NCI-H1105 treated with DMSO at 0.1 percent for 48 hours (cell line): ENCODE results near the gene UNC13A.
A peak's percentile ranks its signal among the peaks of the same experiment; 100 is the strongest.
"Not testable (repeated sequence)": the region's sequence is repeated elsewhere in the genome, so short reads cannot be mapped to it uniquely, and the experiment has no call there.

Source experiments
- DNase-seq: peaks from one replicate; lab custom pipeline; 2025; lab: John Stamatoyannopoulos, UW

Gene UNC13A

GRCh38 chr19:17570291-17570690 lies 117.9 kb downstream of the UNC13A start:
- not testable (repeated sequence) for DNase-seq

DNA sequence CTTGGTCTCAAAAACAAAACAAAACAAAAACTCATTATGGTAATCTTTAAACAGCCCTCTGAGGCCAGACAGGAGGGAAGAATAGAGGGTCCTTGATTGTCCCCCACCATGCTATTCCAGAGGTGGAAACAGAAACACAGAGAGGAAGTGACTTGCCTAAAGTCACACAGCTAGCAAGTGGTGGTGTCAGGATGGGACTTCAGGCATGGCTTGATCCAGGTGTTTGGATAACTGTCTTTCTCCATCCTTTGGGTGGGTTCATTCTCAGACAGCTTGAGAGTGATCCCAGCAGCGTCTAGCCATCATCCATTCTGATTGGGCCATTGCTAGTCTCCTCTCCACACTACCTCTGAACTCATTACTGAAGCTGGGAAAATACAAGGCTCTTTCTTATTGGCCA lies 120.2 kb downstream of the UNC13A start:
- no peak for DNase-seq

DNA sequence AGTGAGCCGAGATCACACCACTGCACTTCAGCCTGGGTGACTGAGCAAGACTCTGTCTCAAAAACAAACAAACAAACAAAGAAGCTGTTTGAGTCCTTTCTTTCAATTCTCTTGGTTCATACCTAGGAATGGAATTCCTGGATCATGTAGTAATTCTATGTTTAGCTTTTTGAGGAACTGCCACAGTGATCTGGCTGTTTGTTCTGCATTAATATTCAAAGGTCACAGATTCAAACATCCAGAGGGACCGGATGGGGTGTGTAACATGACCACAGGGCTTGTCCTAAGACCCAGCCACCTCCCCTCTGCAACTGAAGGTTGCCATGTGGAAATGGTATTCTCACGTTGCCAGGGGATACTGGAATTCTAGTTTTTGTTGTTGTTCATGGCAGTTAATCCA lies 122.5 kb downstream of the UNC13A start:
- no peak for DNase-seq

DNA sequence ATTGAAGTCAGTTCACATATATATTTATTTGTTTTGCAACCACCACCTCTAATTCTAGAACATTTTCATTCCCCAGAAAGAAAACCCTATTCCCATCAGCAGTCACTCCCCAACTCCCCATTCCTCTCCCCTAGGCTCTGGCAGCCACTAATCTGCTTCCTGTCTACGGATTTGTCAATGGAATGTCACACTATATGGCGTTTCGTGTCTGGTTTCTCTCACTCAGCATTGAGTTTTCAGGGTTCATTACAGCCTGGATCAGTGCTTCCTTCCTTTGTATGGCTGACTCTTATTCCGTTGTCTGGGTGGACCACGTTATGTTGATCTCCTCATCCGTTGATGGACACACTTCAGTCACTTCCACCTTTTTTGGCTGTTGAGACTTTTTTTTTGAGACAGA lies 123.4 kb downstream of the UNC13A start:
- DNase-seq, result no peak

DNA sequence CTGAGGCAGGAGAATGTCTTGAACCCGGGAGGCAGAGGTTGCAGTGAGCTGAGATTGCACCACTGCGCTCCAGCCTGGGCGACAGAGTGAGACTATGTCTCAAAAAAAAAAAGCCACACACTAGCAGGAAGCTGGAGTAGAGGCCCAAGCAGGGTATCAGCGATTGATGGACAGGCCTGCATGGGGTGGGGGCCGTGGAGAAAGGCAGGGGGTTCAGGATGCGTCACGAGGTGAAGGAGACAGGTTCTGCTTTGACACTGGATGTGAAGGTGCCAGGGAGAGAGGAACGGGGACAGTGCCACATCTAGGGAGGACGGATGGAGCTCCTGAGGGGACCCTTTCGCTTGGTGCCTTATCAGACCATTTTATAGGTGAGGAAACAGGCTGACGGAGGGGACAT lies 125.6 kb downstream of the UNC13A start:
- DNase-seq, result no peak

- no peak for DNase-seq
Measured at GRCh38 chr19:17562097-17562496, 126.1 kb downstream of the UNC13A start.

GRCh38 chr19:17560205-17560595 lies 128.0 kb downstream of the UNC13A start:
- DNase-seq, result no peak

DNA sequence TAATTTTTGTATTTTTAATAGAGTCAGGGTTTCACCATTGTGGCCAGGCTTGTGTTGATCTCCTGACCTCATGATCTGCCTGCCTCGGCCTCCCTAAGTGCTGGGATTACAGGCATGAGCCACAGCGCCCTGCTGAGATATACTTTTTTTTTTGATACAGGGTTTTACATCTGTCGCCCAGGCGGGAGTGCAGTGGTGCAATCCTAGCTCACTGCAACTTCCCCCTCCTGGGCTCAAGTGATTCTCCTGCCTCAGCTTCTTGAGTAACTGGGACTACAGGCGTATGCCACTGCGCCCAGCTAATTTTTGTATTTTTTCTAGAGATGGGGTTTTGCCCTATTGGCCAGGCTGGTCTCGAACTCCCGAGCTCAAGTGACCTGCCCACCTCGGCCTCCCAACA lies 130.7 kb downstream of the UNC13A start:
- no peak for DNase-seq

DNA sequence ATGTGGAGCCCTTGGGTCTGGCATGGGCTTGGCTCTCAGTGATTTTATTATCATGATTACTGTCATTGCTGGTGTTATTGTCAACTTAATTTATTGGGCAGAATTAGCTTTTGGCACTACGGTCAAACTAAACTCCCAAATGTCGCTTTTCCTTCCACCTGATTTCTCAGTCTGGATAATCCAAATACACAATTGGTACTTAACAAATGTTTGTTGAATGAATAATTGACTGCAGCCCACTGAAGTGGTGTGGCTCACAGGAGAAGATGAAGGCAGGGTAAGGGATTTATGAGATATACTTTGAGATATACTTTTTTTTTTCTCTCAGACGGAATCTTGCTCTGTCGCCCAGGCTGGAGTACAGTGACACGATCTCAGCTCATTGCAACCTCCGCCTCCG lies 131.2 kb downstream of the UNC13A start:
- DNase-seq, result no peak

- peak; percentile 7 for DNase-seq
Measured at GRCh38 chr19:17555929-17556813, 132.0 kb downstream of the UNC13A start.

- DNase-seq, result peak; percentile 96
Measured at GRCh38 chr19:17555480-17555928, 132.7 kb downstream of the UNC13A start, which contains the start of gene COLGALT1. Gene COLGALT1 (plus strand): TSS chr19:17555649. CDS start chr19:17555714, 65 bp downstream.

- DNase-seq, result no peak
Measured at GRCh38 chr19:17554968-17555479, 133.1 kb downstream of the UNC13A start.

DNA sequence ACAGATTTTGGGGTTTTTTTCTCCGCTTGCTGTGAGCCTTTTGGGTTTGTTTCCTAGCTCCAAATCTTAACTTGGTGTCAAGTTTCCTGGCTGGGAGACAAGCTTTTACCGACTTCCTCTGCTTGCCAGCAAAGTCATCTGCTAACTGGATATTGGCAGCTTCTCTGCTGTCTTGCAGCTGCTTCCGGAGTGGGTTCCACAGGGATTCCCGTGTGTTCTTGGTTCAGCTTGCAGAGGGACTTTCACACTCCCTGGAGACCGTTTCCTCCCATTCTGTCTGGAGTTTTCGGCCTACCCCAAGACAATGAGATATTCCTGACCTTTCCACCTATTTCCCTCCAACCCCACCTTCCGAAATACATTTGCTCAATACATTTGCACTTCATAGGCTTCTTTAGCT lies 134.9 kb downstream of the UNC13A start:
- DNase-seq, result peak; percentile 79

GRCh38 chr19:17552735-17553134 lies 135.4 kb downstream of the UNC13A start:
- not testable (repeated sequence) for DNase-seq
